ENCODE data around the gene RHOV.
A peak's percentile ranks its signal among the peaks of the same experiment; 100 is the strongest.

RHOV gene

DNA sequence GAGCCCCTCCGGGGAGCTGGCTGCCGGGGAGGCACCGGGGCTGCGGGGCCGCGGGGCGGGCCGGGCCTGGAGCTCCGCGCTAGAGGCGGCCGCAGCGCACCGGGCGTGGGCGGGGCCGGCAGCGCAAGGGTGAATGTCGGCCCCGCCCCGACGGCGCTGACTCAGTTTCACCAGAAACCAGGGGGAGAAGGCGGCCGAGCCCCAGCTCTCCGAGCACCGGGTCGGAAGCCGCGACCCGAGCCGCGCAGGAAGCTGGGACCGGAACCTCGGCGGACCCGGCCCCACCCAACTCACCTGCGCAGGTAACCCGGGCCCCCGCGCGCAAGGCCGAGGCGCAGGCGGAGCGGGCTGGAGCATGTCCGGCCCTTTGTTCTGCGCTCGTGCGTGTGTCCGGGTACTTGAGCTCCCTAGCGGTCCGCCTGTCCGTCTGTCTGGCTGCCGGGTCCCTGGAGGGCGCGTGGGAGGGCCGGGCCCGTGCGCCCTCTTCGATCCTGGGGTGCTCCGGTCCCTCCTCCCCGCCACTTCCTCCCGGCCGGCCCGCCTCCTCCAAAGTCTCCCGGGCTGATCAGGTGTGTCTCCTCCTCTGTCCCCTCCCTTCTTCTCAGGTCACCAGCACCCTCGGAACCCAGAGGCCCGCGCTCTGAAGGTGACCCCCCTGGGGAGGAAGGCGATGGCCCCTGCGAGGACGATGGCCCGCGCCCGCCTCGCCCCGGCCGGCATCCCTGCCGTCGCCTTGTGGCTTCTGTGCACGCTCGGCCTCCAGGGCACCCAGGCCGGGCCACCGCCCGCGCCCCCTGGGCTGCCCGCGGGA, 29.9 kb downstream of the RHOV start, which contains the start of gene SPINT1:
SPINT1 (plus strand) TSS at position 164 of the 811 bp plus-strand sequence; CDS start at position 671, 507 bp downstream.
- no peak for DNase-seq

DNA sequence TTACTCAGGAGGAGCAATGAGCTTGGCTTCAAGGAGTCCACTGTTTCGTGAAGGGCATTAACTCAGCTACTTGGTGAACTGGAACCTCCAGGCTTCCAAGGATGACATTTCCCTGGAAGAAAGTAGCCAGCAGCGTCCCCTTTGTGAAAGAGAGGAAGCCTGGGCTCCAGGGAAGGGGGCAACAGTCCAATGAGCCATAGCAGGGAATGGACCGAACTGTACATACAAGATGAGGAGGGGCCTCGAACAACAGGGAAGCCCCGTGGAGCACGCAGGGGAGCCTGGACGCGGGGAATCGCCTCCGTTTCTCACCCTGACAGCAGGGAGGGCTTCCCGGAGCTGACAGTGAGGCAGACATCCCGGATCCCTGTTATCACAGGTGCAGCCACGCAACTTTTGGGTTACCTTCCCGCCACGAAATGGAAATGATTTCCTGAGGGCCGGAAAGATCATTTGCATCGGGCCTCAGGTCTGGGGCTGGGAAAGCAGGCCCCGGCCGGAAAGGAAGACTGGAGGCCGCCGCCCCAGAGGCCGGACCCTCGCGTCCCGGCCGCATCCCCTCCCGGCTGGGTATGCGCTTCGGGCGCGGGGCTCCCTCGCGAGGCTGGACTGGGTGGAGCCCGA, 30.7 kb downstream of the RHOV start:
- DNase-seq: no peak

DNA sequence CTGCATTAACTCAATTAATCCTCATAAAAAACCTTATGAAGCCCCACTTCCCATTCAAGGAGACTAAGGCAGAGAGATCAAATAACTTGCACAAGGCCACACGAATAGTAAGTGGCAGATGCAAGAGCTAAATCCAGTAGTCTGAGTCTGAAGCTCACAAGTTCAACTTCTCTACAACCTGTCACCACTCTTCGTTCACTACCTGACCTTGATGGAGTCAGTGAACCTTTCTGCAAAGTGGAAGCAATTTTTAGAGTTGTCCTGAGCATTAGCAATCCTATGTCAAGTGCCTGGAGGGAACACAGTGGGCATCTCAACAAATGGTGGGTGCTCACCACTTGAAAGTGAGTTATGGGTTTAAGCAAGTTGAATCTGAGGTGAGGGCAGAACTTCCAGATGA, 32.3 kb downstream of the RHOV start:
- DNase-seq: no peak

DNA sequence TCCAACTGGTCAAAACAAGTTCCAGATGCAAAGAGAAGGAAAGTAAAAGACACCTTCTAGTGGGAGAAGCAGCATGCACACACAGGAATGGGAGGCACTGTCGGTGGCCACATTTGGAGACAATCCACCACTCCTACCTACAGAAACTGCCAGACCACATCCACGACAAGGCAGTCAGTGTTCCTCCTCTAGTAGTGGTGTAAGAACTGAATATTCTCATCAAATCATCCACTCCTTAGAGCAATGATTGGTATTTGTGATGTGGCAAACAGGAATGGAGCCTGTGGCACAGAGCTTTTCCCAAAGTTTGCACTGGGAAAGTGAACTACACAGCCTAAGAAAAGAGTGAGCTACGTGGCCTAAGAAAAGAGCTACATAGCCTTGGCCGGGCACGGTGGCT, 35.3 kb downstream of the RHOV start:
- DNase-seq: no peak

DNA sequence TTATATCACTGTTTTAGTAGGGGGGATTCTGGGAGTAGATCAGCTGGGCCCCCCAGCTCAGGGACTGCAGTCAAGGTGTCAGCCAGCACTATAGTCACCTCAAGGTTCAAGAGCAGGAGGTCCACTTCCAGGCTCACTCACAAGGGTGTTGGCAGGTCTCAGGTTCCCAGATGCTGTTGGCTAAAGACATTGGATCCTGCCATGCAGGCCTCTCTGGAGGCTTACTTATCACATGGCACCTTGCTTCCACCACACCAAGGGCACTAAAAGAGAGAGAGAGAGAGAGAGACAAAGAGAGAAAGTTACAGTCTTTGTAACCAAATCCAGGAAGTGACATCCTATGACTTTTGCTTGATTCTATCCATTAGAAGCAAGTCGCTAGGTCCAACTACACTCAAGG, 38.0 kb downstream of the RHOV start:
- DNase-seq: no peak

DNA sequence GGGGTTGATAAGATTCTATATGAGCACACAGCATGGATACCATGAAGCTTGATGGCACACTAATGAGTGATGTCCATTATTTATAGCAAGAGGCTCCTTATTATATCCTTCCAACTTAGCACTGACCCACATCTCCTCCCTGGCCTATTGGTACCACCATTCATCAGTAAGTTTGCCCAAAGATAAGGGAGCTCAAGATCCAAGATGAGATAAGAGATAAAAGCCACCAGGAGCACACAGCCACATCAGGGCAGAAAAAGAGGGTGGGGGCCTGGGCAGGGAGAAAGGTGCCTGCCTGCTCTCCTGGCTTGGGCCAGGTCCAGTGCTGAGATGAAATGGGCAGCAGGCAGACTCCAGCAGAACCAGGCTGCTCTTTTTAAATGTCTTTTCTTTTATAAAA, 41.1 kb downstream of the RHOV start:
- no peak for DNase-seq

DNA sequence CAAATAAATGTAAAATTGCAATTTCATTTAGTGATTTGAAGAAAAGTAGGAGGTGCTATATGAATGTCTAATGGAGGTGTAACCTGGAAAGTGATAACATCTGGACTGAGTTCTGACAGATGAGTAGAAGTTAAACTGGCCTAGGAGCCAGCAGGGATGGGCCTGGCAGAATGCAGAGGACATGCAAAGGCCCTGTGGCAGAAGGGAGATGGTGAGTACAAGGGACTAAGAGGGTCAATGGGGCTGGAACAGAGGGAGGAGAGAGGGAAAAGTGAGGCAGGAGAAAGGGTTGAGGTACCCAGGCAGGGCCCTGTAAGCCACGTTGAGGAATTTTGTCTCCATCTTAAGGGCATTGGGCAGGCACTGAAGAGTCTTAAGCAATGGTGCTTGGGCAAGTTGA, 42.2 kb downstream of the RHOV start:
- no peak for DNase-seq

DNA sequence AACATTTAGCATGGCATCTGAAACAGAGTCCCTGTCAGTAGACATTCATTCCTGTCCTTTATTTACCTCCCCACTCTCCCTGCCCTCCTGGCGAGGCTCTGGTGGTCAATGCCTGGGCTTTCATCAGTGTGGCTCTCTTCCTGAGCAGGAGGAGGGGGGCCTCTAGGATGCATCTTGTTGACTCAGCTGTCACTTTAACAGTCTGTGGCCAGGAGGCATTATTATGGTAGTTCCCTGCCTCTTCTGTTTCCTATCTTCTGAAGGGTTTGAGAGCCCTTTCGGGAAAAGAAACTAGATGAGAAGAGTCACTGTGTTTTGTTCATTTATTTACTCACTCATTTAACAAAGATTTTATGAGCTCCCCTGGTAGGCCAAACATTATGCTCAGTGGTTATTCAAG, 43.1 kb downstream of the RHOV start:
- peak; percentile 87 for DNase-seq

DNA sequence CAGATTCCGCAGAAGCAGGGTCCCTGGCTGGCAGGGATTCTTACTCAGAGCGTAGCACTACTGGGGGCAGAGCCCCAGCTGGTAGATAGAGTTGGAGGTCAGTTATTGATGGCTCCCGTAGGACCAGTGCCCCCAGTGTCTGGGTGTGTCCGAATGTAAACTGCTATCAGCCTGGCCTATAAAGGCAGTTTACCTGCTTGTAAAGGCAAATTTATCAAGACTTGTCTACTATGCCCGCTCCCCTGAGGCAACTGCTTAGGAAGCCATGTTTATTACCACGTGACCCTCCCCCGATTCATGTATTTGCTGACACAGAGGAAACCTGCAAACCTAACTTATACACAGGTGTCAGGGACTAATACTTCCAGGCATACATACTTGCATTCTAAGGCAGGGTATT, 44.9 kb downstream of the RHOV start:
- DNase-seq: no peak

DNA sequence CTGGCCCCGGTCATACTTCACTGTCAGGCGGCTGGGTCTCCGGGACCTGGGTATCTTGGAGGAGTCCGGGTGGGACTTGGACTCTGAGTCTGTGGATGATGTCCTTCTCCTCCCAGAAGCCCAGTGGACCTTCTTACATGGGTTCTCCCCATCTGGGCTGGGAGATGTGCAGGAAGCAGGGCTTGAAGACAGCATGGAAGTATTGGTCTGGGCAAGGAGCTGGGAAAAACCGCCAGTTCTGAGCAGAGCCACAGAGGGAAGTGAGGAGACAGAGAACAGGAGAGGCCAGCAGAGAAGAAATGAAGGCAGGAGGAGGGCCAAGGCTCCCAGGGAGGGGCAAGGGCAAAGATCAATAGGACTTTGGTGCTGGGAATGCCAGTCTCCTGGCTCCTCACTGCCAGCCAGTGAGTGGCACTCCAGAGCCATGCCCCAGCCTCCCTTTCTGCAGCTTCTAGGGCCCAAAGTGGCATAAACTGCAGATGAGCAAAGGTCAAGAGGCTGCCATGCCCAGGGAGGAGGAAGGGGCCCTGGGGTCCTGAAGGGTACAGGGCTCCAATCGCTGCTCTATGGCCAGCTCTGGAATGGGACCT, 45.5 kb downstream of the RHOV start, which contains the start of gene PPP1R14D:
PPP1R14D (minus strand) TSS at position 262 of the 590 bp plus-strand sequence; CDS start at position 195, 67 bp downstream.
- no peak for DNase-seq

DNA sequence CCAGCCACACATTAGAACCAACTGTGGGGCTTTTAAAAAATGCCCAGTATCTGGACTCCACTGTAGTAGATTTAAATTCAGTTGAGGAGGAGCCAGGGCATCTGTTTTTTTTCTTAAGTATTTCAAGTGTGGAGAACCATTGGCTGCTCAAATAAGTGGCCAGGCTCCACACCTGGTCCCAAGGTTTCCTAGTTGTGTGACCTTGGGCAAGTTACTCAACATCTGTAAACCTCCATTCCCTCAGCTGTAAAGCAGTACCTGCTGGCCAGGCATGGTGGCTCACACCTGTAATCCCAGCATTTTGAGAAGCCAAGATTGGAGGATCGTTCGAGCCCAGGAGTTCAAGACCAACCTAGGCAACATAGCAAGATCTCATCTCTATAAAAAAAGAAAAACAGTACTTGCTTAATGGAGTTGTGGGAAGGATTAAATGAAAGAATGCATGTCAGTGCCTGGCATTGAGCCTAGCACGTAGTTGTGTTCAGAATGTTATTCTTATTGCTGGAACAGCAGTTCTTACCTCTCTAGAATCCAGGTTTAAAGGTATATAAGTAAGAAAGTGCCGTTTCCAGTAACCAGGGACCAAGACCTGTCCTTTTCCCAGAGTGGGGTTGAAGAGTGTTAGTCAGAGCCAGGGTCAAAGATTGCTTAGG, 47.5 kb downstream of the RHOV start:
- no peak for DNase-seq

DNA sequence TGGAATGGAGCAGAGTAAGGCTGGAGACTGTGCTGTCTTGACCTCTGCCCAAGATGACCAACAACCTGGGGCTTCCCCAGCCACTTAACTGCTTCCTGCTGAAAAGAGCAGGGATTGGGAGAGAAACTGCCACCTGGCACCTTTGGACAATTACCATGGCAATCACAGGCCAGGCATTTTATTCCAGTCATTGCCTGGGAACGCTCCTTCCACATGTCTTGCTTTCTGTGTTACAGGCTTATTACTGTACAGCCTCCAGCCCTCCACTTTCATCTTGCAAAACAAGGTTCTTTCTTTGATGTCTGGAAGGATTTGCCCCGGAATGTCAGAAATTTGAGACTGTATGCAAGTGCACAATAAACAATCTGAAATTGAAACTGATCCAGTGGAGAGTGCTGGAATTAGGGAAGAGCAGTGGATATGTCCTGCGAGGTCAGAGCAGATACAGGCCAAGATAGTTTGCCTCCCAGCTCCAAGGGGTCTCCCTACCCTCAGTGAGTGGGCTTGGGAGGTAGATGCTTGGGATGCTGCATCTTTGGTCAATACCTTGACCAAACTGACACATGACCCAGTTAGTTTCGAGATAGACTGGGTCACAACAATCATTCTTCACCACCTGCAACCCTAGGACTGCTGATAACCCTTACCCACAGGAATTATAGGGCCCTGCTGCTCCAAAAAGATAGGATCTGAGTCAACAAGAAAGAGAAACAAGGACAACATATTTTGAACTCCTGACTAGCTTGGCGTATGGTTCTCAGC, 48.2 kb downstream of the RHOV start:
- no peak for DNase-seq

DNA sequence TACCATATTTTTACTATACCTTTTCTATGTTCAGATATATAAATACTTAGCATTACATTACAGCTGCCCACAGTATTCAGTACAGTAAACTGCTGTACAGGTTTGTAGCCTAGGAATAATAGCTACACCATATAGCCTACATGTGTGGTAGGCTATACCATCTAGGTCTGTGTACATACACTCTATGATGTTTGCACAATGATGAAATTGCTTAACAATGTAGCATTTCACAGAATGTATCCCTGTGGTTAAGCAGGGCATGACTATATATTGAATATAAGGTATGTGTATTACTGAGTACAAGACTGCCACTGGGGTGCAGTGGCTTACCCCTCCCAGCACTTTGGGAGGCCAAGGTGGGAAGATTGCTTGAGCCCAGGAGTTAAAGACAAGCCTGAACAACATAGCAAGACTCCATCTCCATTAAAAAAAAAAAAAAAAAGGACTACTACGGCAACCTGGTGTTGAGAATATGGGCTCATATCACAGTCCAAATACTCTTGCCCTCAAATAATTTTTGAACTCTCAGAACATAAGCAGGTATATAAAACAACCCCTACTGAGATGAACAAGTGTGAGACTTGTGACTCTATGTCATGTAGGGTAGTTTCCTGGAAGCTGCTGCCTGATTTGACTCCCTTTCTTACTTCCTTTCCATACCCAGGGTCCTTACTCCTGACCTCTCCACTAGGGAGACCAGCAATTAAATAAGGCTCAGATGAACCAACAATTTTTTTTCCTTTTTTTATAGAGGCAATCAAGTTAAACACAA, 50.3 kb downstream of the RHOV start:
- no peak for DNase-seq

Measured in NCI-H1092 (cell line).